Measurements from ENCODE around the gene ARMCX6.
"Not testable (repeated sequence)": the region's sequence is repeated elsewhere in the genome, so short reads cannot be mapped to it uniquely, and the experiment has no call there.

ARMCX6 gene

DNA sequence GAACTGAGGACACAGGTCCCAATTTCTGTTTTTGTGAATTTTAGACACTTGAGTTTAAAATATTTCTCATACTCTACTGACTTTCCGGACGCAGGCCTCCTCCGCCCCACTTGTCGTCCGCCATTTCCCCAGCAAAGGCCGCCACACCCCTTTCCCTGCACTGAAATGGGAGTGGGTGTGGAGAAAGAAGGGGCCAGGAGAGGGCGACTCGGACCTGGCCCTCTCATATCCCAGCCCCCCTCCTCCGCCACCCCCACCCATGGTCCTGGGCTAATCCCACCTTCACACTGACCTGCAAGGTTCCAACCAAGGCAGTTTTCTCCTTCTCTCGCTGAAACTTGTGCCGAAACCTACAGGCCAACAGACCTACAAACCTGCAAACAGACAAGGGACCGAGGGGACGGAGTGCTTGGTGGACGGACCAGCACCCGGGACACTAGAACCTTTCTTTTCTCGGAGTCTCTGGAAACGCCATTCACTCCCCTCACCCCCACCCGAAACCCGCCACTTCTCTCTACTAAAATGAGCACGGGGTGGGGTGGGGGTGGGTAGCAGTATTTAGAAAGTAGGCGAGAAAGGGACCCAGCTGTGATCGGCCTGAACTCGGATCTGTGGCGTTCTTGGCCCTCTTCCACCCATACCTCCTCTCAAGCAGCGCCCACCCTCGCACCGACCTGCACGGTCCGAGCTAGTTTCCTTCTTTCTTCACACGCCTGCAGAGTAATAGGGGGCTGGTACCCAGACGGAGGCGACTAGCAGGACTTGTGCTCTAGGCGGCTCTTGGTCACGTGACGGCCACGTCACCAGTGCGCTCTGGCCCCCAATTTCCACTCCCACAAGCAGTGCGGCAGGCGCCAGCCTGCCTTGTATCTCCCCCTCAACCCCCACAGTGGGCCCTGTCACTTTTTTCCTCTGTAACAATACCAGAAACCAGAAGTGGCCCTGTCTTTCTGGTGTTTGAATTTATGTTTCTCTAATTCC, at the start of gene ARMCX6:
TSS of gene ARMCX6 (minus strand) at position 790 of the 981 bp plus-strand sequence. CDS start 1,380 bp downstream, outside the sequence.
- peak; percentile 72 for DNase-seq

GRCh38 chrX:101659601-101660063, 41.8 kb upstream of the ARMCX6 start, which contains the start of gene ARMCX2:
Gene ARMCX2, minus strand, starts transcription at chrX:101659850. Its CDS starts 2,262 bp downstream, at chrX:101657588.
- peak; percentile 81 for DNase-seq

DNA sequence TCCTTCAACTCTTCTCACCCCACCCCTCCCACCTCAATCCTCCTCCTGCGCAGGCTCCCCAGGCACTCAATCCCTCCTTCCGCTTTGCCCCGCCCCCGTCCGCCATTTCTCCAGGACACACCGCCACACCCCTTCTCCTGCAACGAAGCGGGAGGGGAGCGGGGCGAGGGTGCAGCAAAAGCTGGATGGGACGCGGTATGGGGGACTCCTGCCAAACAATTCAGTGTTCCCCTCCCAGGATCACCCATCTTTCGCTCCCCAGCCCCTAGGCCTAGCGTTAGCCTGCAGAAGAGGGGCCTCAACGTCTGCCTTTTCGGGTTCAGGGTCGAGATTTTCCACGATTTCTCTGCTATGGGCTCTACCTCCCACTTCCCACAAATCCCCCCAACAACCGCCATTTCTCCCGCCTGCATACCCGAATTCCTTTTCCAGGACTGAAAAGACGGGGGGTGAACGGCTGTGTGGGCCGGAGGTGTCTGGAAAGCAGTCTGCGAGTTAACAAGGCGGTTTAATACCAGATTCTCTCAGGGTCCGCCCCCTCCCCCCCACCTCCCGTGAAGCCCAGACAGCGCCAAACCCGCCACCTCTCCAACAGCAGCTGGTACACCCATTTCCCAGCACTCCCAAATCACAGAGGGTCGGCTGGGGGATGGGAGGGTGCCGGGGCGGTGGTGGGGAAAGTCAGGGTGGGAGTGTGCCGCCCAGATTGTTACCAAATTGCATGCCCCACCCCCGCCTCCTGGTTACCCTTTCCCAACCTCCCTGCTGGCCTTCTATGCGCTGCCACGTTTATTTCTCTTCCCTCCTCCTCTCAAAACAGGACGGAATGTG, 41.1 kb upstream of the ARMCX6 start:
- DNase-seq, result peak; percentile 81

DNA sequence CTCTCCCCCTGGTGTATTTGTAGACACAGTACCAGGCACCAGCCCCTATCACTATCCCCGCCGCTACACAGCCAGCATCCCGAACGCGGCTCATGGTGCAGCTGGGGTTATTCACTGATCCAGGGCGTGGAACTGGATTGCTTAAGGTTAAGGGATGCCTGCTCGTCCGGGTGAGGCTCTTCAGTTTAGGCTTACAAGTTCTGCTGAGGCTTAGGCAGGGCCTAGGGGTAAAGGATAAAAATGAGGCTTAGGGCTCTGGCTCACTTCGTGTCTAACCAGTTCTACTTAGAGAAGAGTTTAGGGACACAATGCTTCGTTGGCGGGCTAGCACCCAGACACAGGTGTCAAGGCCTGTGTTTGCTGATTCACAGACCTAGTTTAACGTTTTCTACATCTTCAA, 39.7 kb upstream of the ARMCX6 start:
- DNase-seq, result no peak

GRCh38 chrX:101656817-101657216, 39.0 kb upstream of the ARMCX6 start:
- DNase-seq, result no peak

DNA sequence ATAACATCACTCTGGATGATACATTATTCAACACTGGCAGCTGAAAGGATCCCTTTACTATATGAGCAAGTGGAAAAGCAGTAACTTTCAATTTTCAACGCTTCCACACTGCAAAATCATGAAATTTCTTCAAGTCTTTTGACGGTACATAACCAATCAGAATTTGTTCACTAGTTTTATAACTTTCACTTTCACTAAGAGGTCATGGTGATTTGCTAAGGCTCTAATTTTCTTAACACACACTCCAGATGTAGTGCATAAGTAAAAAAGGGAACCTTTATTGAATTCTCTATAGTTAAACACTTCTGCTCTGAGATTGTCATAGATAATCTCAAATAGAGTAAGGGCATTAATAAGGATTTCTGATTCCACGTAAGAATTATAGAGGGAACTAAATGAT, 37.7 kb upstream of the ARMCX6 start:
- no peak for DNase-seq

GRCh38 chrX:101647716-101648115, 29.9 kb upstream of the ARMCX6 start:
- not testable (repeated sequence) for DNase-seq

DNA sequence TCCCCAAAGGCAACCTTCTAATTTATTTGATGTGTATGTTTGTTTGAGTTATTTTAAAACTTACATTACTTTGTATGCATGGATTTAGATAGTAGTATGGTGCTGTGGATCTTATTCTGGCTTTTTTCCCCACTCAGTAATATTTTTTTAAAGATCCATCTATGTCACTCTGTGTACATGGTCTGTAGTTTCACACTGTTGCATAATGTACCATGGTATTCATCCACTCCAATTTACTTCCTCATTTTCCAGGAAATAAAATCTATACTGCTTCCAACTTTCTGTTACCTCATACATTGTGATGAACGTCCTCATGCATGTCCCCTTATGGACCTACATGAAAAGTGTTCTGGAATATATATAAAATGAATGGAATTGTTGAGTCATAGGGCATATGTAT, 24.3 kb upstream of the ARMCX6 start:
- no peak for DNase-seq

DNA sequence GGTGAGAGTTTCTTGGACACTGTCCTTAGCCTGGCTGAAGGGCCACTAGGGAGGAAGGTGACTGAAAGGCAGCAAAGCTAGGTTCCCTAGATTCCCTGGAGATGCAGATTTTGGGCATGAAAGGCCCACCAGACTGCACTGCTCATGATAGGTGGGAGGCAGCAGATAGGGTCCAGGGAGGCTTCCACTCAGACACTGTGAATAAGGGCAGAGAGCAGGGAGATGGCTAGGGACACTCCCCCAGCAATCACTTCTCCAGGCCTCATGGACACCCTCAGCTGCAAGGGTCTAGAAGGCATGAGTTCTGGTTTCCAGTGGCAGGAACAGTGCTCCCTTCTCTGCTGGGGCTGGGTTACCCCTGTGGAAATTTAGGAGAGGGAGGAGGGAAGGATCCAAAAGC, 21.8 kb upstream of the ARMCX6 start:
- no peak for DNase-seq

DNA sequence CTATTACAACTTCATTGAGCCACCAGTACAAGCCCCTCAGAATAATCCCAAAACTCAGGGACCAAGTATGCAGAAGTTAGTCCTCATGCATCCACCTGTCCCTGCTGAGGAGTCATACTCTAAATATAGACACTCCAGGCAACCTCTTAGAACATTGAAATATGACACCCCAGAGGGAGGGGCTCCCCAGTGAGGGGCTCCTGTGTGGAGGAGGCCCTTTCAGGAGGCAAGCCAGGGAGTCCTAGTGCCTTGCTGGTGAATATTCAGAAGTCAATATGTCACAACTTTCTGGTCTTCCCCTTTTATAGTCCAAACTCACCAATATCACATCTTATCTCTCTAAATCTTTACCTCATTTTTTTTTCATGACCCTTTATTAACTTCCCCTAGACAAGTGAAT, 1.6 kb upstream of the ARMCX6 start:
- DNase-seq, result peak; percentile 71

DNA sequence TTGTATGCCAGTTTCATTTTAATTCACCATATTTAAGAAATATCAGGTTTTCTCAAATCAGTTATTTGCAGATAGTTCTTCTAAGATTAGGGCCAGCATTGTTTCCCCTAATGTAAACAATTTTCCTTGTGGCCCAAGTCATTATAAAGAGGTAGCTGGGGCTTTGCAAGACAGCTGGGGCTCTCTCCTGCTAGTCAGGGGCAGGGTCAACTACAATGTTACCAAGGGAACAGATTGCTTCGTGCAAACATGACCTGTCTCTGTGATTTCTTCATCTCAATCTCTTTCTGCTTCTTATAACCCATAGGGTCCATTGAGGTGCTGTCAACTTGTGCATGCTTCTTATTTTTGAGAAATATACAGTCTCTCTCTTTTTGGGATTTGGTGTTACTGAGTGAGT, 12.1 kb downstream of the ARMCX6 start:
- no peak for DNase-seq

DNA sequence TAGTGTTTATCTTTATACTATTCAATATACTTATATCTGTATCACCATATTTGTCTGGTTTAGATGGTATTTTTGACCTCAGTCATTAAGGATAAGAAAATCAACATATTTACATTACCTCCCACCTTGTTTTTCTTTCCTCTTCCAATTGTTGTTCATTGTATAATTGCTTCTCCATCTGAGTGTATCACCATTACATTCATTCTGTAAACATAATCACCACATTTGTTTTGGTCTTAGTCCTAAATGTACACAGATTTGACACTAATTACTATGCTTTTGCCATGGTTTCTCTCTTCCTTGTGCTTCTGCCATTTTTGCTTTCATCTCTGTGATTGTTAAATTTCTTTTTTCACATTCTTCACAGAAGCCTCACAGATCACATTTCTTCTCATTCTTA, 12.7 kb downstream of the ARMCX6 start:
- no peak for DNase-seq

DNA sequence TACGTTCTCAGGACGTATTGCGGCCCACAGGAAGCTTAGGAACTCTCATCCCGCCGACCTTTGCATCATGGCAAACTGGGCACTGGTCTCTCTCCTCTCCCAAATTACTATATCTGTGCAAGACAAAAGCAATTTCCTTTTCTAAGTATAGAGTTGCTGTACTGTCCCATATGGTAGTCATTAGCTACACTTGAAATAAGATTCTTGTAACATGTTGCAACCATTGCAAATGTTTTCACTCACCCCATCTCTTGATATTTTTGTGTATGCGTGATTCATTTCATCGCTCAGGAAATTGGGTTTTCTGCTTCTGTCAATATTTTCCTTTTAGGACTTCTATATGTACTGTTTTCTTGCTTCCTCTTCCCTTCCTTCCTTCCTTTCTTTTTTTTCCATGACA, 15.7 kb downstream of the ARMCX6 start:
- no peak for DNase-seq

DNA sequence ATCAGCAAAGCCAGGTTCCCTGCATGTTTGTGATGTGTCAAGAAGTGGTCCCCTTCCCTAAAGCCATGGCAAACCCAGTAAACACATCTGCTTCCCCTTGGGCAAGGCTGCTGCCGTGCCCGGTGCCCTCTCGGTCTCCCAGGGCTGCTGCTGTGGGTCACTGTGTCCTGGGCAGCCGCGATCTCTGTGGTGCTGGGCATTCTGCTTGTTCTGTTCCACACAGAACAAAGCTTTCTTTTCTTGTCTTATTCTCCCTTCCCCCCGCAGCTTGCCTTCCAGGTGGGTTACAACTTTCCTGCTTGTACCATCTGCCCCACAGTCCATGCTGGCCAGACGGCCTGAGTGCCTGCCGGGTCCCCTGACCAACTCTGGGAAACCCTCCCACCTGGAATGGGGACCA, 18.2 kb downstream of the ARMCX6 start:
- not testable (repeated sequence) for DNase-seq

GRCh38 chrX:101595739-101596419, 21.9 kb downstream of the ARMCX6 start:
- DNase-seq, result peak; percentile 37

Data from NCI-H345 (cell line).